ENCODE data around the gene HORMAD2. TPM values are rescaled to one million over a fixed set of nuclear protein-coding genes. Genes with fewer than 3 reads are reported as not detected.

The HORMAD2 gene
- total and polyA plus RNA-seq, 9 donors = not detected

- Histone ChIP-seq H3K4me3 (ENCODE audit: low read length) (no peak overlapping the region), H3K36me3 (ENCODE audit: control insufficient read depth, insufficient read depth, low read length) (no peaks in the 10 kb centered on the region), H3K27ac (ENCODE audit: low read length) (no peak overlapping the region), H3K4me1 (ENCODE audit: control insufficient read depth, insufficient read depth, low read length) (peaks cover 5% of the 10 kb centered on the region), H3K27me3 (ENCODE audit: control insufficient read depth, insufficient read depth, low read length) (peaks cover 10% of the 10 kb centered on the region), H3K9me3 (replicated peaks; ENCODE audit: control insufficient read depth, low read depth, low read length) (no peaks in the 10 kb centered on the region)
- DNase-seq = no peak
- 77% methylated on average over 5 of the region's 5 CpGs for WGBS (ENCODE audit: insufficient coverage)
These were observed 106.2 kb downstream of the HORMAD2 start for GRCh38 chr22:30186510-30186909.

- Histone ChIP-seq H3K27ac (ENCODE audit: low read length) (no peak overlapping the region), H3K27me3 (ENCODE audit: control insufficient read depth, insufficient read depth, low read length) (peaks cover 13% of the 10 kb centered on the region), H3K9me3 (replicated peaks; ENCODE audit: control insufficient read depth, low read depth, low read length) (no peaks in the 10 kb centered on the region), H3K4me3 (ENCODE audit: low read length) (no peak overlapping the region), H3K36me3 (ENCODE audit: control insufficient read depth, insufficient read depth, low read length) (no peaks in the 10 kb centered on the region), H3K4me1 (ENCODE audit: control insufficient read depth, insufficient read depth, low read length) (peaks cover 5% of the 10 kb centered on the region)
- no peak for DNase-seq
These were observed 106.8 kb downstream of the HORMAD2 start for GRCh38 chr22:30187094-30187493.

DNA sequence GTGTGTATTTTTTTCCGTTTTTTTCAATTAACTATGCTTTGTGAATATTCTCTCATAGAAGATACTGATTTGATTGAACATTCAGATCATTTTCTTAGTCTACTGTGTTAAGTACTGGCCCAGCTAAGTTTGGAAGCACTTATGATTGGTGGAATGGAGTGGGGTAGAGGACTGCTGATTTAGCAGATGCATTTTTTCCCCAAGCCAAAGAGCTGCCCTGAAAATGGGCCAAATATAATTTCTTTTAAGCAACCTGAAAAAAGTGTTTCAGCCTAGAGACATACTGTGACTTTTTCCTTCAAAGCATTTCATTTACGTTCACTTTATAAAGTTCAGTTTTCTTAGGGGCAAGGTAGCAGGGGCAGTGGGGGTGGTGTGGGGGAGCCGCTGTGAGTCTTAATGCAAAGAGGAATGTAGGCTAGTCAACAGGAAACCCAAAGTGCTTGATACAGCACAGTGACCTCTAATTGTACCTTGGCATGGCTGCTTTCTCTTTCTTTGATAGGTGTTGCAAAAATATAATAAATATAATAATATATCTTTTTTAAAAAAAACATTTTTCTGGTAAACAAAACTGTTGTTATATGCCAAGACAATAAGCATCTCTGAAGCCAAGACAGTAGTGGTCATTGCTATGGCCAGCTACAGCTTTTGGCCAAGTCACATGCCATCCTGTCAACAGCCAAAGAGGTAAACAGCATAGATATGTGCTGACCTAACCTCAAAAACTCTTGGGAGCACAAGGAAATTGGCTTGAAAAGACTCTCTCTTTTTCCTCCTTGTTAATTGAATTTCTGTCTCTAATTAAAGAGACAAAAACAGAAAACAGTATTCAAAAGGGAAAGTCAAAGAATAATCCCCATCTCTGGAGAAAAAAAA lies 107.5 kb downstream of the HORMAD2 start:
- peaks cover 10% of the 10 kb centered on the region for H3K27me3 ChIP-seq (ENCODE audit: control insufficient read depth, insufficient read depth, low read length)
- no peaks in the 10 kb centered on the region for H3K36me3 ChIP-seq (ENCODE audit: control insufficient read depth, insufficient read depth, low read length)
- no peak overlapping the region for H3K27ac ChIP-seq (ENCODE audit: low read length)
- WGBS (ENCODE audit: insufficient coverage) = no CpG with 5 or more reads among the region's 3 CpGs
- no peaks in the 10 kb centered on the region for H3K9me3 ChIP-seq (replicated peaks; ENCODE audit: control insufficient read depth, low read depth, low read length)
- peaks cover 5% of the 10 kb centered on the region for H3K4me1 ChIP-seq (ENCODE audit: control insufficient read depth, insufficient read depth, low read length)
- H3K4me3 ChIP-seq (ENCODE audit: low read length) = no peak overlapping the region
- DNase-seq = no peak

- Histone ChIP-seq H3K27ac (ENCODE audit: low read length) (no peak overlapping the region), H3K4me3 (ENCODE audit: low read length) (no peak overlapping the region), H3K27me3 (ENCODE audit: control insufficient read depth, insufficient read depth, low read length) (peaks cover 16% of the 10 kb centered on the region), H3K4me1 (ENCODE audit: control insufficient read depth, insufficient read depth, low read length) (peaks cover 5% of the 10 kb centered on the region), H3K9me3 (replicated peaks; ENCODE audit: control insufficient read depth, low read depth, low read length) (no peaks in the 10 kb centered on the region), H3K36me3 (ENCODE audit: control insufficient read depth, insufficient read depth, low read length) (no peaks in the 10 kb centered on the region)
- no peak for DNase-seq
- no CpG with 5 or more reads among the region's 2 CpGs for WGBS (ENCODE audit: insufficient coverage)
These were observed 108.6 kb downstream of the HORMAD2 start for GRCh38 chr22:30188911-30189310.

- no peaks in the 10 kb centered on the region for H3K9me3 ChIP-seq (replicated peaks; ENCODE audit: control insufficient read depth, low read depth, low read length)
- no peak overlapping the region for H3K27ac ChIP-seq (ENCODE audit: low read length)
- no peaks in the 10 kb centered on the region for H3K36me3 ChIP-seq (ENCODE audit: control insufficient read depth, insufficient read depth, low read length)
- H3K4me3 ChIP-seq (ENCODE audit: low read length) = no peak overlapping the region
- WGBS (ENCODE audit: insufficient coverage) = no CpG with 5 or more reads among the region's 1 CpG
- DNase-seq = peak; percentile 78
- H3K4me1 ChIP-seq (ENCODE audit: control insufficient read depth, insufficient read depth, low read length) = peaks cover 8% of the 10 kb centered on the region
- peaks cover 16% of the 10 kb centered on the region for H3K27me3 ChIP-seq (ENCODE audit: control insufficient read depth, insufficient read depth, low read length)
These were observed 110.3 kb downstream of the HORMAD2 start for GRCh38 chr22:30190574-30190973.

DNA sequence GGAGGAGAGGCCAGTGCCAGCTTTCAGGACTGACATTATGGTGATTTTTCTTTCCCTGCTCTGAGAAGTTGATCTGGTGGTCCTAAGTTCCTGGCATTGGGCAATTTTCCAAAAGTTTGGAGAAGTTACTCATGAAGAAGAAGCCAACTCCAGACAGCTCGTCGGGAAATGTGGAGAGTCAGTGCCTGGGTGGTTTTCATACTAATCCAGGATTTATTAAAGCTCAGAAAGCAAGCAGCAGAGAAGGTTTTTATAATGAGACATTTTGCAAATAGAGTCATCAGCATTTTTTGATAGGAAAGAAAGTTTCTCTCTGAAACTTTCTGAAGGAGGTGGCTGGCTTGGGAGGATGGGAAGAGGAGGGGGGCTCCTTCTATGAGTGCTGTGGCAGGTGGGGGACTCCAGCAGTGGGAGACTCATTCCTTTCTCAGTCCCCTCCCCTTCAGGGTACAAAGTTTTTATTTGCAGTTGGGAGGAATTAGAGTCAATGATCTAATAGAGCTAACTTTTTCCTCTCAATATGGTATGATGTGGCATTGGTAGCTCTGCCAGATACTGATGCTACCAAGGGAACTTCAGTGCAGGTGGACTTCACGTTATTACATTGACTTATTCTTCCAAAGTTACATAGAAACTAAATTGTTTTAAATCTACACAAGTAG lies 110.9 kb downstream of the HORMAD2 start:
- WGBS (ENCODE audit: insufficient coverage) = 43% methylated on average over 2 of the region's 3 CpGs
- Histone ChIP-seq H3K36me3 (ENCODE audit: control insufficient read depth, insufficient read depth, low read length) (no peaks in the 10 kb centered on the region), H3K27ac (ENCODE audit: low read length) (no peak overlapping the region), H3K4me1 (ENCODE audit: control insufficient read depth, insufficient read depth, low read length) (peaks cover 12% of the 10 kb centered on the region), H3K4me3 (ENCODE audit: low read length) (no peak overlapping the region), H3K9me3 (replicated peaks; ENCODE audit: control insufficient read depth, low read depth, low read length) (no peaks in the 10 kb centered on the region), H3K27me3 (ENCODE audit: control insufficient read depth, insufficient read depth, low read length) (peaks cover 16% of the 10 kb centered on the region)
- no peak for DNase-seq

DNA sequence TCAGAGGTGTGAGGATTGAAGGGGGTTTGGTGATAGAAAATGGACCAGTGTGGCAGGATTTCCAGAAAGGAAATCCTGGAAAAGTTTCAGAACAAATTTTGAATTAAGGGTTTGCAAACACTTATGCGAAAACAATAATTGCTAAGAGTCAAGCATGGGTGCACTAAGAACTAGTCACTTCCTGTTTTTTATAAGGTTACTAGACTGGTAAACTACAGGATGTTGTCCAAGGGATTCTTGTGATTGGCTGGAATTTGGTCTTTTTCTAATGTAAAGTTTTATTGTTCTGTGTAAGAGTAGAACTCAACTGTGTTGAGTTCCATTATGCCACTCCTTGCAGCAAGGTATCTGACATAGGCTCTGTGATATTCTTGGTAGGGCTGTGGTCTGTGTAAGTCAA lies 112.2 kb downstream of the HORMAD2 start:
- WGBS (ENCODE audit: insufficient coverage) = 100% methylated on average over 1 of the region's 1 CpG

DNA sequence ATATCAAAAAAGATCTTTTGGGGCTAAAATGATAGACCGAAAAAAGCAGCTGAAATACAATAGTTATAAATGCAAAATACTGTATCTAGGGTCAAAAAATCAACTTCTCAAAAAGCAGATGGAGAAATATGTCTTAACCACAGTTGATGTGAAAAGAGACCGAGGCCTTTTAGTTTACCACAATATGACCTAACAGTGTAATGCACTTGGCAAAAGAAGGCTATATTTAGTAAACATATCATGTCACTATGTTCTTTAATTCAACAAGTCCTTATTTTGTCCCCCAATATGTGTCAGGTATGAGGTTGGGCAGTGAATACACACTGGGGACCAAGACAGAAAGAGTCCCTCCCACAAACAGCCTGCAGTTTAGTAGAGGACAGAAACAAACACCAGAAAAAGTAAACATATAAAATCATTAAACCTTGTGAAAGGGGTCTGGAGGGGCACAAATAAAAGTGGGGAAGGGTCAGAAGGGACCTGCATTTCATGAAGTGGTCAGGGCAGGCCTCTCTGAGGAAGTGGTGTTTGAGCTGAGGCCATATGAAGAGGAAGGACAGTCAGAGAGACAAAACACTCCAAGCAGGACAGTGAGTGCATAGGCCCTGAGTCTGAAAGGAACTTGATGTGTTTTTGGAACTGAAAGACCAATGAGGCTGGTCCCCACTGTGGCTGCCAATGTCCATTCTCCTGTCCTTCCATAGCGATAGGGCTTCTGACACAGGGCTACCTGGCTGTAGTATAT lies 112.9 kb downstream of the HORMAD2 start:
- no peaks in the 10 kb centered on the region for H3K36me3 ChIP-seq (ENCODE audit: control insufficient read depth, insufficient read depth, low read length)
- WGBS (ENCODE audit: insufficient coverage) = no CpG with 5 or more reads among the region's 3 CpGs
- H3K27me3 ChIP-seq (ENCODE audit: control insufficient read depth, insufficient read depth, low read length) = peaks cover 16% of the 10 kb centered on the region
- H3K9me3 ChIP-seq (replicated peaks; ENCODE audit: control insufficient read depth, low read depth, low read length) = no peaks in the 10 kb centered on the region
- H3K27ac ChIP-seq (ENCODE audit: low read length) = no peak overlapping the region
- peaks cover 25% of the 10 kb centered on the region for H3K4me1 ChIP-seq (ENCODE audit: control insufficient read depth, insufficient read depth, low read length)
- no peak for DNase-seq
- no peak overlapping the region for H3K4me3 ChIP-seq (ENCODE audit: low read length)

More for the DNA sequence above, 112.2 kb downstream of the HORMAD2 start:
- Histone ChIP-seq H3K4me3 (ENCODE audit: low read length) (no peak overlapping the region), H3K36me3 (ENCODE audit: control insufficient read depth, insufficient read depth, low read length) (no peaks in the 10 kb centered on the region), H3K27ac (ENCODE audit: low read length) (no peak overlapping the region), H3K4me1 (ENCODE audit: control insufficient read depth, insufficient read depth, low read length) (peaks cover 25% of the 10 kb centered on the region), H3K27me3 (ENCODE audit: control insufficient read depth, insufficient read depth, low read length) (peaks cover 16% of the 10 kb centered on the region), H3K9me3 (replicated peaks; ENCODE audit: control insufficient read depth, low read depth, low read length) (no peaks in the 10 kb centered on the region)
- DNase-seq = no peak

- H3K9me3 ChIP-seq (replicated peaks; ENCODE audit: control insufficient read depth, low read depth, low read length) = no peaks in the 10 kb centered on the region
- peak; percentile 96 for DNase-seq
- no peak overlapping the region for H3K4me3 ChIP-seq (ENCODE audit: low read length)
- 15% methylated on average over 3 of the region's 5 CpGs for WGBS (ENCODE audit: insufficient coverage)
- H3K4me1 ChIP-seq (ENCODE audit: control insufficient read depth, insufficient read depth, low read length) = peaks cover 22% of the 10 kb centered on the region
- H3K27ac ChIP-seq (ENCODE audit: low read length) = peak overlapping the region; percentile 94
- H3K36me3 ChIP-seq (ENCODE audit: control insufficient read depth, insufficient read depth, low read length) = no peaks in the 10 kb centered on the region
- H3K27me3 ChIP-seq (ENCODE audit: control insufficient read depth, insufficient read depth, low read length) = peaks cover 19% of the 10 kb centered on the region
These were observed 115.2 kb downstream of the HORMAD2 start for GRCh38 chr22:30195245-30196140.
